Tibial nerve (tissue), 4 donors: Measurements from ENCODE around the gene KDM4C.

Experiments
- CTCF ChIP-seq, 5 experiments: fragments of 200-600 bp in 3 of 5; fragments of 450-650 bp in 2 of 5; sonication (generic) in 3 of 5; IDR thresholded peaks; one replicate each; pipeline ENCODE4 v1.5.1; 2016 to 2019; ENCODE audit warnings: antibody characterized with exemption in 5 of 5, mild to moderate bottlenecking in 3 of 5, moderate library complexity in 2 of 5
- EP300 ChIP-seq, 2 donors: sonication (generic); formaldehyde crosslinking; IDR thresholded peaks; one replicate each; pipeline ENCODE4 v1.6.1; 2017; ENCODE audit warnings: antibody characterized with exemption in 2 of 2, mild to moderate bottlenecking in 1 of 2
- POLR2A ChIP-seq, 2 donors: fragments of 450-650 bp; IDR thresholded peaks; one replicate each; pipeline ENCODE4 v1.6.1; 2017; ENCODE audit warnings: antibody characterized with exemption in 2 of 2, mild to moderate bottlenecking in 2 of 2, moderate library complexity in 2 of 2

DNA sequence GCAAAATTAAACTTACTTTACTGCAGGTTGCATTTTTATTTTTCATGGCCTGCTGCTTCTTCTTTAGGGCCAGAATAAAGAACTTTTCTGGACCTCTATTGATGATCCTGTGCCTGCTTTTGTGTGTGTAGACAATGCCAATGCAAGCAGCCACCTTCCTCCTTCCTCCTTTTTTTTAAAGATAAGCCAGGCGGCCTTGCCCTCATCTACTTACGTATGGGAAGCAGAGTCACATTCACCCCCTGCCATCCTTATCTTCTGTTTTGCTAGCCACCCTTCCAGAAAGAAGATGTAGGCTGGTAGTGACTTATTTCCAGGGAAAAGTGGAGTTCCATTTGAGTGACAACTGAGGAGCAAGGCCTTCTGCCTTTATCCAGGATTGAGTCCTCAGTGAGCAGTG, 122.9 kb downstream of the KDM4C start:
- TF ChIP-seq CTCF (IDR thresholded peaks at IDR 0.05) (no peak), POLR2A (IDR thresholded peaks at IDR 0.05) (no peak), EP300 (IDR thresholded peaks at IDR 0.05) (no peak)
